ENCODE measurements around the gene SGF29. TPM values are rescaled to one million over a fixed set of nuclear protein-coding genes. Genes with fewer than 3 reads are reported as not detected.

Gene SGF29
- total and polyA plus RNA-seq, 9 of the 15 experiments (the other 6 are each of a cell fraction or from before 2014, with no cell fraction given): 2.6 to 36.1 (median 21.2) TPM

DNA sequence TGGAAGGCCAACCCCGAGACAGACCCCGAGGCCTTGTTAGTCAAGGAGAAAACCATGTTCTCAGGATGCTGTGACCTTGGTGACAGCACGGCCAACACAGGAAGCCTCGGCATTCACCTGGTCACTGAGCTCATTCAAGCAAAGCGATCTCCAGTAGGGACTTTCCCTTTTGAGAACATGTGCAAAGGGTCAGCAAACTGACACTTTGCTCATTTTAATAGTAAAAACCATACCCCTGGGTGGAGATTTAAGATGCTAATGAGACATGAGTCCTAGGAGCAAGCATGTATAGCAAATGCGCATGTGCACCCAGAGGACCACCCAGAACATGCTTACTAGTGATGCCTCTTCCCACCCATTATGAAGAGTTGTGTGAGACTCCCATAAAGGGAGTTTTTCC lies 48.8 kb downstream of the SGF29 start:
- no peak overlapping the region for H3K27ac ChIP-seq (ENCODE audit: extremely low read depth, low read depth, low read length)
- 49% methylated on average over 3 of the region's 6 CpGs for WGBS (ENCODE audit: insufficient coverage, low coverage, missing lambda C conversion rate)
- FAIRE-seq (peak; percentile 26), ATAC-seq (no peak), DNase-seq (ENCODE audit: extremely low read depth in 1 of 4, low spot score in 3 of 4) (no peak)
- H3K27me3 ChIP-seq (ENCODE audit: control insufficient read depth in 2 of 2, insufficient read depth in 2 of 2, low read length in 2 of 2): no peaks in the 10 kb centered on the region
- no peaks in the 10 kb centered on the region for H4K20me1 ChIP-seq (replicated peaks; ENCODE audit: control insufficient read depth, insufficient read depth, low read length)
- BruUV-seq (replicated peaks): no TSS peak
- H3K79me2 ChIP-seq (ENCODE audit: control insufficient read depth, insufficient read depth, low read length): no peaks in the 10 kb centered on the region
- H3K4me1 ChIP-seq (replicated peaks in 1 of 2; ENCODE audit: control insufficient read depth in 2 of 2, insufficient read depth in 2 of 2, low read length in 2 of 2): peaks cover 5 to 7% of the 10 kb centered on the region in 2 experiments
- H3K9me3 ChIP-seq (replicated peaks; ENCODE audit: control insufficient read depth, insufficient read depth, low read depth, low read length): no peaks in the 10 kb centered on the region
- H3K9me1 ChIP-seq (ENCODE audit: control insufficient read depth, insufficient read depth, low read length): peaks cover 4% of the 10 kb centered on the region
- H2AFZ ChIP-seq (ENCODE audit: low read depth, low read length): no peak overlapping the region
- no peak overlapping the region for H3K4me3 ChIP-seq
- in situ Hi-C loops (cut with MboI): loop anchor here (25.0 kb wide), 4 partner anchors 110 to 1610 kb away; partner anchors contain the start of genes EIF3C and EIF3CL
- H3K9ac ChIP-seq (ENCODE audit: insufficient read depth in 1 of 2, low read depth in 2 of 2, low read length in 2 of 2): no peak overlapping the region
- ChIA-PET CTCF (ENCODE audit: low intra/inter-chr PET ratio) (no interaction called here), POLR2A (interaction anchor here (0.6 to 1.8 kb wide), 3 partner anchors 9 to 73 kb away, joined by 3 to 6 read pairs (median 3); no protein-coding TSS in a partner anchor)
- H3K4me2 ChIP-seq (ENCODE audit: insufficient read depth, low read length): no peak overlapping the region
- H3K36me3 ChIP-seq (ENCODE audit: control insufficient read depth, insufficient read depth, low read length): no peaks in the 10 kb centered on the region
- intact Hi-C loops (cut with micrococcal nuclease): no loop called here
- TF ChIP-seq TFAM (CRISPR knock-in tag; conservative IDR thresholded peaks at IDR 0.05): no peak
- no peak for TF ChIP-seq ZNF282 (CRISPR knock-in tag; IDR thresholded peaks at IDR 0.05)
- no peak for TF ChIP-seq KDM5B (IDR thresholded peaks at IDR 0.05; ENCODE audit: insufficient replicate concordance, low read depth, low read length)
- no peak for TF ChIP-seq ZFP30 (CRISPR knock-in tag; IDR thresholded peaks at IDR 0.05; ENCODE audit: borderline replicate concordance)
- no peak for TF ChIP-seq EHMT2 (IDR thresholded peaks at IDR 0.05)
- TF ChIP-seq RFX7 (CRISPR knock-in tag; IDR thresholded peaks at IDR 0.05): no peak
- no peak for TF ChIP-seq POLR3A (IDR thresholded peaks at IDR 0.05; ENCODE audit: borderline replicate concordance, extremely low read depth, insufficient read depth, insufficient read length)
- no peak for TF ChIP-seq HMGXB4 (CRISPR knock-in tag; IDR thresholded peaks at IDR 0.05)
- no peak for TF ChIP-seq NONO (IDR thresholded peaks at IDR 0.05; ENCODE audit: low read depth in 2 of 2, low read length in 1 of 2)
- no peak for TF ChIP-seq ILF3 (IDR thresholded peaks at IDR 0.05; ENCODE audit: borderline replicate concordance)
- TF ChIP-seq, protein P1, sequence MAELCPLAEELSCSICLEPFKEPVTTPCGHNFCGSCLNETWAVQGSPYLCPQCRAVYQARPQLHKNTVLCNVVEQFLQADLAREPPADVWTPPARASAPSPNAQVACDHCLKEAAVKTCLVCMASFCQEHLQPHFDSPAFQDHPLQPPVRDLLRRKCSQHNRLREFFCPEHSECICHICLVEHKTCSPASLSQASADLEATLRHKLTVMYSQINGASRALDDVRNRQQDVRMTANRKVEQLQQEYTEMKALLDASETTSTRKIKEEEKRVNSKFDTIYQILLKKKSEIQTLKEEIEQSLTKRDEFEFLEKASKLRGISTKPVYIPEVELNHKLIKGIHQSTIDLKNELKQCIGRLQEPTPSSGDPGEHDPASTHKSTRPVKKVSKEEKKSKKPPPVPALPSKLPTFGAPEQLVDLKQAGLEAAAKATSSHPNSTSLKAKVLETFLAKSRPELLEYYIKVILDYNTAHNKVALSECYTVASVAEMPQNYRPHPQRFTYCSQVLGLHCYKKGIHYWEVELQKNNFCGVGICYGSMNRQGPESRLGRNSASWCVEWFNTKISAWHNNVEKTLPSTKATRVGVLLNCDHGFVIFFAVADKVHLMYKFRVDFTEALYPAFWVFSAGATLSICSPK (IDR thresholded peaks at IDR 0.05; ENCODE audit: borderline replicate concordance): no peak
- TF ChIP-seq ZSCAN32 (CRISPR knock-in tag; IDR thresholded peaks at IDR 0.05): no peak
- TF ChIP-seq ZBTB49 (CRISPR knock-in tag; IDR thresholded peaks at IDR 0.05; ENCODE audit: borderline replicate concordance): no peak
